Trophoblast cell (in vitro differentiated cells and primary cell): Measurements from ENCODE around the gene B3GALT4.

Source experiments
- DNase-seq, 2 donors: peaks; one replicate each; pipeline ENCODE4 v3.0.0-alpha.2; 2016
- H2AFZ ChIP-seq: 2 replicates; pipeline ENCODE4 v1.6.1; 2013; ENCODE audit warnings: low read length, moderate library complexity, mild to moderate bottlenecking; ENCODE audit not compliant: insufficient read depth, poor library complexity
- H2AK5ac ChIP-seq: 2 replicates; pipeline ENCODE4 v1.6.1; 2013; ENCODE audit warnings: mild to moderate bottlenecking, low read length
- H2BK120ac ChIP-seq: 2 replicates; pipeline ENCODE4 v1.6.1; 2013; ENCODE audit warnings: low read length, mild to moderate bottlenecking, moderate library complexity; ENCODE audit not compliant: insufficient read depth, poor library complexity
- H2BK12ac ChIP-seq: 2 replicates; pipeline ENCODE4 v1.6.1; 2013; ENCODE audit warnings: mild to moderate bottlenecking, low read length, moderate library complexity
- H2BK5ac ChIP-seq: 2 replicates; pipeline ENCODE4 v1.6.1; 2013; ENCODE audit warnings: low read length, low read depth, moderate library complexity, mild to moderate bottlenecking; ENCODE audit not compliant: poor library complexity
- H3K14ac ChIP-seq: 2 replicates; pipeline ENCODE4 v1.6.1; 2013; ENCODE audit warnings: mild to moderate bottlenecking, low read length
- H3K18ac ChIP-seq: 2 replicates; pipeline ENCODE4 v1.6.1; 2013; ENCODE audit warnings: mild to moderate bottlenecking, low read length
- H3K23ac ChIP-seq: 2 replicates; pipeline ENCODE4 v1.6.1; 2013; ENCODE audit warnings: low read length
- H3K27ac ChIP-seq: 2 replicates; pipeline ENCODE4 v1.5.1; 2013; ENCODE audit warnings: low read depth, mild to moderate bottlenecking, inconsistent platforms, low read length, moderate library complexity
- H3K27me3 ChIP-seq: 2 replicates; pipeline ENCODE4 v1.6.1; 2013; ENCODE audit warnings: inconsistent platforms, mild to moderate bottlenecking, low read length, moderate library complexity; ENCODE audit not compliant: insufficient read depth
- H3K36me3 ChIP-seq, 2 experiments: 1 replicate in 1 of 2; 2 replicates in 1 of 2; pipeline ENCODE4 v1.6.1; 2013; ENCODE audit warnings: low read length in 2 of 2, mild to moderate bottlenecking in 2 of 2, moderate library complexity in 1 of 2; ENCODE audit not compliant: insufficient read depth in 2 of 2, control insufficient read depth in 1 of 2
- H3K4ac ChIP-seq: 2 replicates; pipeline ENCODE4 v1.6.1; 2013; ENCODE audit warnings: low read depth, mild to moderate bottlenecking, low read length, moderate library complexity
- H3K4me1 ChIP-seq, 2 experiments: 1 replicate in 1 of 2; 2 replicates in 1 of 2; pipeline ENCODE4 v1.6.1; 2013; ENCODE audit warnings: low read length in 2 of 2, mild to moderate bottlenecking in 2 of 2, moderate library complexity in 1 of 2; ENCODE audit not compliant: insufficient read depth in 2 of 2, control insufficient read depth in 1 of 2
- H3K4me2 ChIP-seq: 2 replicates; pipeline ENCODE4 v1.6.1; 2013; ENCODE audit warnings: inconsistent platforms, mild to moderate bottlenecking, low read length, moderate library complexity
- H3K4me3 ChIP-seq: 2 replicates; pipeline ENCODE4 v1.5.1; 2013; ENCODE audit warnings: mild to moderate bottlenecking, low read depth, low read length, inconsistent platforms
- H3K79me1 ChIP-seq: one replicate; pipeline ENCODE4 v1.6.1; 2013; ENCODE audit warnings: low read length
- H3K79me2 ChIP-seq: 2 replicates; pipeline ENCODE4 v1.6.1; 2013; ENCODE audit warnings: low read length, mild to moderate bottlenecking; ENCODE audit not compliant: control insufficient read depth, insufficient read depth, poor library complexity
- H3K9ac ChIP-seq: 2 replicates; pipeline ENCODE4 v1.6.1; 2013; ENCODE audit warnings: mild to moderate bottlenecking, low read length
- H3K9me3 ChIP-seq: 2 replicates; pipeline ENCODE4 v1.6.1; 2013; ENCODE audit warnings: low read depth, mild to moderate bottlenecking, control low read depth, inconsistent platforms, low read length; ENCODE audit not compliant: insufficient read depth
- H4K12ac ChIP-seq: 2 replicates; pipeline ENCODE4 v1.6.1; 2013; ENCODE audit warnings: low read depth, mild to moderate bottlenecking, low read length, moderate library complexity
- H4K8ac ChIP-seq: 2 replicates; pipeline ENCODE4 v1.6.1; 2013; ENCODE audit warnings: low read depth, mild to moderate bottlenecking, low read length, moderate library complexity
- H4K91ac ChIP-seq: one replicate; pipeline ENCODE4 v1.6.1; 2013; ENCODE audit warnings: low read depth, mild to moderate bottlenecking, low read length, moderate library complexity
- WGBS: extraction: QIAGEN DNeasy Blood & Tissue Kit; methylation state at CpG from one replicate; pipeline ENCODE4 v1.1.7; 2013; ENCODE audit warnings: missing lambda C conversion rate; ENCODE audit not compliant: insufficient read length, insufficient coverage; ENCODE audit errors: extremely low coverage; 5-methylcytosine and 5-hydroxymethylcytosine counted together

B3GALT4 gene

GRCh38 chr6:33248643-33248931 lies 28.3 kb upstream of the B3GALT4 start:
- no peak overlapping the region for H3K23ac ChIP-seq
- H3K79me1 ChIP-seq: peaks cover 6% of the 10 kb centered on the region
- H2BK12ac ChIP-seq: no peak overlapping the region
- no peaks in the 10 kb centered on the region for H3K9me3 ChIP-seq
- no peak overlapping the region for H2AK5ac ChIP-seq
- no peak overlapping the region for H3K18ac ChIP-seq
- no peak overlapping the region for H3K4me3 ChIP-seq
- H2AFZ ChIP-seq: peak overlapping the region; percentile 71
- H3K4ac ChIP-seq: no peak overlapping the region
- peak overlapping the region; percentile 1 for H4K12ac ChIP-seq
- H3K27me3 ChIP-seq: no peaks in the 10 kb centered on the region
- H3K27ac ChIP-seq: no peak overlapping the region
- H3K4me1 ChIP-seq: peaks cover 12 to 14% of the 10 kb centered on the region in 2 experiments
- peaks cover 5% of the 10 kb centered on the region in 2 experiments for H3K36me3 ChIP-seq
- no peaks in the 10 kb centered on the region for H3K79me2 ChIP-seq
- H2BK120ac ChIP-seq: no peak overlapping the region
- H3K9ac ChIP-seq: no peak overlapping the region
- no CpG with 5 or more reads among the region's 18 CpGs for WGBS
- H3K14ac ChIP-seq: no peak overlapping the region
- no peak overlapping the region for H4K91ac ChIP-seq
- no peak overlapping the region for H2BK5ac ChIP-seq
- H4K8ac ChIP-seq: no peak overlapping the region
- no peak for DNase-seq
- H3K4me2 ChIP-seq: peak overlapping the region; percentile 91

DNA sequence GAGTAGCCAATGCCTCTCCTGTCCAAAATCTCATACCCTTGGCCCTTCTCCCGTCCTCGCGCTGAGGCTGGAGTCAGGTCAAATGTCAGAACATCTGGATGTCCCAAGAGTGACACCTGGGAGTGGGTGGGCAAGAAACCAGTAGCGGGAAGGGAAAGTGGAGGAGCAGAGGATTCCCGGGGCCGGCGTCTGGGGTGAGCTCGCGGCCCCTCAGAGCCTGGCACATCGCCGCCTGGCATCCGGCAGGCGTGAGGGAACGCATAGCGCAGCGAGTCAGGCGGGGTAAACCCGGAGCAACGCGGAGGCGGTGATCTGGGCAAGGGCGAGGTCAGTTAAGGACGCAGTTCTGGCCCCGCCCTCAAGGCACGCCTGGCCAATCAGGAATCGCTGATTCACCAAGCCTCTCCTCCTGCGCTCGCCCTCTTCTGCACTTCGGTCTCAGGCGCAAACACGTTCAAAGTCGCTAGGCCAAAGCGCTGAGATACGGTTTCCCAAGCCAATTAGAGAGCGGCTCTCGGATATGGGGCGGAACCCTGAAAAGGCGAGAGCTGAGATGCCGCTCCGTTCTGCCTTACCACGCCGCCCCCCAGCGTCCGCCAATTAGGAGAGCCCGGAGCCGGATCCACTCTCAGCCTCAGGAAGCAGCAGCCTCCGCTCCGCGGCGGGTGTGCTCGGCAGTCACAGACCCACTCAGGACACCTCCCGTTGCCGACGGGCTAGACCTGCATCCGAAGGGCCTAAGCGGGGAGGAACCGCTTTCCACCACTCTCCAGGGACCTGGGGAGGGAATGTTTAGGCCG lies 27.8 kb upstream of the B3GALT4 start:
- peak; percentile 99 for DNase-seq
- no peak overlapping the region for H3K23ac ChIP-seq
- peak overlapping the region; percentile 91 for H3K4me2 ChIP-seq
- H3K9ac ChIP-seq: peak overlapping the region; percentile 78
- H3K4me1 ChIP-seq: peaks cover 12 to 14% of the 10 kb centered on the region in 2 experiments
- no peak overlapping the region for H2BK120ac ChIP-seq
- H4K12ac ChIP-seq: peak overlapping the region; percentile 14
- peaks cover 6% of the 10 kb centered on the region for H3K79me1 ChIP-seq
- no peaks in the 10 kb centered on the region for H3K9me3 ChIP-seq
- H3K4ac ChIP-seq: no peak overlapping the region
- no CpG with 5 or more reads among the region's 58 CpGs for WGBS
- H3K36me3 ChIP-seq: peaks cover 5% of the 10 kb centered on the region in 2 experiments
- no peak overlapping the region for H3K18ac ChIP-seq
- H2AK5ac ChIP-seq: no peak overlapping the region
- peak overlapping the region; percentile 9 for H3K14ac ChIP-seq
- no peak overlapping the region for H2BK5ac ChIP-seq
- no peak overlapping the region for H2BK12ac ChIP-seq
- peak overlapping the region; percentile 71 for H2AFZ ChIP-seq
- no peaks in the 10 kb centered on the region for H3K79me2 ChIP-seq
- peak overlapping the region; percentile 3 for H4K91ac ChIP-seq
- H3K27ac ChIP-seq: peak overlapping the region; percentile 25
- peak overlapping the region; percentile 62 for H4K8ac ChIP-seq
- peak overlapping the region; percentile 73 for H3K4me3 ChIP-seq
- no peaks in the 10 kb centered on the region for H3K27me3 ChIP-seq

GRCh38 chr6:33249732-33250630 lies 26.9 kb upstream of the B3GALT4 start:
- Histone ChIP-seq H4K8ac (peak overlapping the region; percentile 63), H3K27ac (peak overlapping the region; percentile 25), H3K9me3 (no peaks in the 10 kb centered on the region), H3K4me1 (peaks cover 12 to 14% of the 10 kb centered on the region in 2 experiments), H3K14ac (peak overlapping the region; percentile 9), H3K27me3 (no peaks in the 10 kb centered on the region), H2AK5ac (peak overlapping the region; percentile 13), H3K23ac (no peak overlapping the region), H2BK120ac (no peak overlapping the region), H4K12ac (peak overlapping the region; percentile 28), H2BK12ac (no peak overlapping the region), H2AFZ (no peak overlapping the region), H2BK5ac (no peak overlapping the region), H4K91ac (peak overlapping the region; percentile 3), H3K18ac (no peak overlapping the region), H3K9ac (peak overlapping the region; percentile 78), H3K79me2 (no peaks in the 10 kb centered on the region), H3K79me1 (peaks cover 6% of the 10 kb centered on the region), H3K4ac (no peak overlapping the region), H3K4me3 (peak overlapping the region; percentile 73), H3K36me3 (peaks cover 5% of the 10 kb centered on the region in 2 experiments), H3K4me2 (peak overlapping the region; percentile 91)
- WGBS: no CpG with 5 or more reads among the region's 15 CpGs
- DNase-seq: peak; percentile 44 to 48

DNA sequence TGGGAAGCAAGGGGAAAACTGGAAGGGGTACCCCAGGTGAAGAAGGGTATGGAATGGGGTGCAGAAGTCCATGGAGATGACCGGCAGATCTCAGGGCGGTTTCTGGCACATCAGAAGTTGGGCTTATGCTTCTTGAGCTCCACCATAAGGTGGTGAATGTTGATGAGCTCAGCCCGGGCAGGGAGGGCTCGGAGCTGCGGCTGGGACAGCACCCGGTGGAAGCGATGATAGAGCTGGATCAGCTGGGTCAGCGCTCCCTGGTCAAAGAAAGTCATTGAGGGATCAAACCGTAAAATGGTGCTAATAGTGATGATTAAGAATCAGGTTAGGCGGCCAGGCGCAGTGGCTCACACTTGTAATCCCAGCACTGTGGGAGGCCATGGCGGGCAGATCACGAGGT lies 26.2 kb upstream of the B3GALT4 start:
- no CpG with 5 or more reads among the region's 13 CpGs for WGBS
- DNase-seq: no peak

More for the DNA sequence above, 26.2 kb upstream of the B3GALT4 start:
- Histone ChIP-seq H3K27me3 (no peaks in the 10 kb centered on the region), H4K91ac (no peak overlapping the region), H3K9ac (no peak overlapping the region), H2BK5ac (no peak overlapping the region), H3K36me3 (peaks cover 5% of the 10 kb centered on the region in 2 experiments), H3K18ac (no peak overlapping the region), H3K4me2 (no peak overlapping the region), H2AK5ac (no peak overlapping the region), H2BK12ac (no peak overlapping the region), H2AFZ (no peak overlapping the region), H3K79me2 (no peaks in the 10 kb centered on the region), H3K9me3 (no peaks in the 10 kb centered on the region), H3K4me1 (peaks cover 12 to 14% of the 10 kb centered on the region in 2 experiments), H3K14ac (no peak overlapping the region), H2BK120ac (no peak overlapping the region), H4K8ac (no peak overlapping the region), H4K12ac (no peak overlapping the region), H3K23ac (no peak overlapping the region), H3K4me3 (no peak overlapping the region), H3K27ac (no peak overlapping the region), H3K79me1 (peaks cover 6% of the 10 kb centered on the region), H3K4ac (no peak overlapping the region)
